KMS-11 (cell line): ENCODE data around the gene ARMC2.

Experiments used
- H2AFZ ChIP-seq: fragments of 200-600 bp; sonication (generic); 2 replicates; pipeline ENCODE4 v1.6.1; 2016; ENCODE audit warnings: antibody characterized with exemption, mixed run types, low read depth
- H3K27ac ChIP-seq: fragments of 200-600 bp; sonication (generic); 2 replicates; pipeline ENCODE4 v1.6.1; 2016; ENCODE audit warnings: mild to moderate bottlenecking, mixed run types
- H3K27me3 ChIP-seq: fragments of 200-600 bp; sonication (generic); 2 replicates; pipeline ENCODE4 v1.6.1; 2017; ENCODE audit warnings: mild to moderate bottlenecking, low read depth, mixed run types, moderate library complexity; ENCODE audit not compliant: insufficient read depth
- H3K36me3 ChIP-seq: fragments of 200-600 bp; sonication (generic); 2 replicates; pipeline ENCODE4 v1.6.1; 2017; ENCODE audit warnings: mild to moderate bottlenecking, mixed run types; ENCODE audit not compliant: insufficient read depth
- H3K4me1 ChIP-seq: fragments of 200-600 bp; sonication (generic); 2 replicates; pipeline ENCODE4 v1.6.1; 2016; ENCODE audit warnings: mild to moderate bottlenecking, low read depth, mixed run types; ENCODE audit not compliant: poor library complexity, severe bottlenecking
- H3K4me2 ChIP-seq: fragments of 200-600 bp; sonication (generic); 2 replicates; pipeline ENCODE4 v1.7.0; 2016; ENCODE audit warnings: mild to moderate bottlenecking, mixed run types
- H3K4me3 ChIP-seq: fragments of 200-600 bp; sonication (generic); IDR thresholded peaks from 2 replicates; pipeline ENCODE4 v1.6.1; 2017; ENCODE audit warnings: low read depth, low read length, mixed read lengths; ENCODE audit not compliant: insufficient read depth
- H3K79me2 ChIP-seq: fragments of 200-600 bp; sonication (generic); 2 replicates; pipeline ENCODE4 v1.6.1; 2016; ENCODE audit warnings: low read depth, mixed run types; ENCODE audit not compliant: insufficient read depth
- H3K9ac ChIP-seq: fragments of 200-600 bp; sonication (generic); 2 replicates; pipeline ENCODE4 v1.6.1; 2016; ENCODE audit warnings: mild to moderate bottlenecking, mixed run types
- H4K20me1 ChIP-seq: fragments of 200-600 bp; sonication (generic); 2 replicates; pipeline ENCODE4 v1.6.1; 2016; ENCODE audit warnings: mild to moderate bottlenecking, mixed run types; ENCODE audit not compliant: insufficient read depth
- TF ChIP-seq, protein P1 (sequence below): fragments of 200-600 bp; sonication (generic); conservative IDR thresholded peaks from 2 replicates; pipeline ENCODE4 v1.6.1; 2017; ENCODE audit warnings: low read depth, mild to moderate bottlenecking, antibody characterized with exemption, low read length, moderate library complexity, mixed read lengths

The ARMC2 gene

DNA sequence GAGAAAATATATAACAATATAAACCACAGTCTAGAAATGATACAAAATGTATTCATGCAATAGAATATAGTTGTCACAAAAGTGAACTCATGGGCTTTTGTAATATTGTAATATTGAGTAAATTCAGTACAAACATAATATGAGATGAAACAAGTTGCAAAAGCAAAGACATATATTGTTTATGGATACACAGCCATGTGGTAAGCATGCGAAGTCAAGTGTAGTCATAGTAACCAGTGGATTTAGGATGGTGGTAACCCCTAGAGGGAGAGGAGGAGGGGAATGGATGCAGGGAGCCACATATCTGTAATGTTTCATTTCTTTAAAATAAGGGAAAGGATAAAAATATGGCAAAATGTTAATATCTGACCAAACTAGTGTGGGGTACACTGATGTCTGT lies 47.3 kb downstream of the ARMC2 start:
- Histone ChIP-seq H4K20me1 (no peaks in the 10 kb centered on the region), H2AFZ (no peak overlapping the region), H3K36me3 (no peaks in the 10 kb centered on the region), H3K9ac (peak overlapping the region; percentile 59; the same call in 1 of the 2 replicates), H3K79me2 (no peaks in the 10 kb centered on the region), H3K27me3 (no peaks in the 10 kb centered on the region), H3K4me1 (peaks cover 75% of the 10 kb centered on the region), H3K4me2 (peak overlapping the region; percentile 74), H3K4me3 (no peak overlapping the region), H3K27ac (peak overlapping the region; percentile 88)
- TF ChIP-seq, protein P1, sequence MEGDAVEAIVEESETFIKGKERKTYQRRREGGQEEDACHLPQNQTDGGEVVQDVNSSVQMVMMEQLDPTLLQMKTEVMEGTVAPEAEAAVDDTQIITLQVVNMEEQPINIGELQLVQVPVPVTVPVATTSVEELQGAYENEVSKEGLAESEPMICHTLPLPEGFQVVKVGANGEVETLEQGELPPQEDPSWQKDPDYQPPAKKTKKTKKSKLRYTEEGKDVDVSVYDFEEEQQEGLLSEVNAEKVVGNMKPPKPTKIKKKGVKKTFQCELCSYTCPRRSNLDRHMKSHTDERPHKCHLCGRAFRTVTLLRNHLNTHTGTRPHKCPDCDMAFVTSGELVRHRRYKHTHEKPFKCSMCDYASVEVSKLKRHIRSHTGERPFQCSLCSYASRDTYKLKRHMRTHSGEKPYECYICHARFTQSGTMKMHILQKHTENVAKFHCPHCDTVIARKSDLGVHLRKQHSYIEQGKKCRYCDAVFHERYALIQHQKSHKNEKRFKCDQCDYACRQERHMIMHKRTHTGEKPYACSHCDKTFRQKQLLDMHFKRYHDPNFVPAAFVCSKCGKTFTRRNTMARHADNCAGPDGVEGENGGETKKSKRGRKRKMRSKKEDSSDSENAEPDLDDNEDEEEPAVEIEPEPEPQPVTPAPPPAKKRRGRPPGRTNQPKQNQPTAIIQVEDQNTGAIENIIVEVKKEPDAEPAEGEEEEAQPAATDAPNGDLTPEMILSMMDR, result no peak

DNA sequence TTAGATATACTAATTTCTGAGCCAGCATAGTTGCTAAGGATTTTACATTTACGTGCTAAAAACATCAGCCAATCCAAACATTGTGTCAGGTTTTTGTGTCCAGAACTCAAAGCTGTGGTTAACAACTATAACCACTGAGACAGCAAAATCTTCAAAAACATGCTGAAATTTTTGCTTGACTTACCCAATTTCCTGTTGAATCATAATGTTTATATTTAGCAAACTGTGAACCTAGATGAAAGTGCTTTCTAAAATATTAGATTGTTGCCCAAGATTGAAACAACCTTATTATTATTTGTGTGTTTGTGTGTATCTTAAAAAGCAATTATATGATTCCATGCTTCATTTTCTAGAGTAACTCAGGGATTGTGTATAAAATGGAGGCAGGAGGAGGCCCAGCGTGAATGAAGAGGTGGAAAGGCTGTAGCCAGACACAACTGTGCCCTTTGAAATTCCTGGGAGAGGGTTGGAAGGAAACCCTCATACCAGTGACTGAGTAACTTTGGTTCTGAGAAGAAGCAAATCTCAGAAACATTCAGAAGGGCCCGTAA lies 48.0 kb downstream of the ARMC2 start:
- Histone ChIP-seq H3K36me3 (no peaks in the 10 kb centered on the region), H2AFZ (peak overlapping the region; percentile 28; the same call in 1 of the 2 replicates), H3K4me3 (no peak overlapping the region), H3K9ac (peak overlapping the region; percentile 59), H4K20me1 (no peaks in the 10 kb centered on the region), H3K79me2 (no peaks in the 10 kb centered on the region), H3K27ac (peak overlapping the region; percentile 88), H3K27me3 (no peaks in the 10 kb centered on the region), H3K4me1 (peaks cover 75% of the 10 kb centered on the region), H3K4me2 (peak overlapping the region; percentile 74)
- TF ChIP-seq, protein P1, result no peak

DNA sequence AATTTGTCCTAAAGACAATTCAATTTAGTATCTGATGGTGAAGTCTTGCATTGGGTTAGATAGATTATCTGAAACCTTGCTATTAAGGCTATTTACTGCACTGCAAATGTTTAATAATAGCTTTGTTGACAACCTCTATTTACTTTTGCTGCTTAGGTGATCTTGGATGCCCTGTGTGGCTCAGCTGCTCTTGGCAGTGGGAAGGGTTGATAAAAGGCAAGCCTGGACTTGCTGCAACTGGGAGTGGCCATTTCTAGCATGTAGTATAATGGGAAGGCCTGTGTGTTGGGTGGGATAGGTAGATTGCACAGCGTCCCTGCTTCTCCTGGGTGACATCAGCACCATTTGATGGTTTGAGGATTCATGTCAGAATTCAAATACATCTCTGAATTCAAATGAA lies 49.1 kb downstream of the ARMC2 start:
- Histone ChIP-seq H3K4me3 (no peak overlapping the region), H3K4me1 (peaks cover 87% of the 10 kb centered on the region), H3K27me3 (no peaks in the 10 kb centered on the region), H2AFZ (no peak overlapping the region), H3K36me3 (no peaks in the 10 kb centered on the region), H3K9ac (no peak overlapping the region), H3K4me2 (peak overlapping the region; percentile 74; the same call in 1 of the 2 replicates), H3K79me2 (no peaks in the 10 kb centered on the region), H3K27ac (peak overlapping the region; percentile 88; the same call in 1 of the 2 replicates), H4K20me1 (no peaks in the 10 kb centered on the region)
- TF ChIP-seq, protein P1, result no peak

DNA sequence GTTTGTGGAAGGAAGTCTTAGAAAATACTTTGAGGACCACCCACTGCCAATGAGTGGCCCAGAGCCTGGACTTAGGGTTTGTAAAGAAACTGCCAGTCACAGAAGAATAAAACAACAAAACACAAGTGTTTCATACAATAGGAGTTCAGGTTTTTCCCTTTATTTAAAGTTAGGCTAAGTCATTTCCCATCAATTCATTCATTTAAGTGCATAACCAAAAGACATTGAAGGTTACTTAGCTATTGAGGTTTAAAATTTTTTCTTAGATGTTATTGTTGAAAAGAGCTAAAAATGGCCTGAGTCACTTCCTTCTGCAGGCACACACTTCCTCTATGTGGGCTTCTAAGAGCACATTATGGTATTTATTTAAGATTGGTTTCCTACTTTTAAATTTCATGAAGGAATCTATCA lies 54.2 kb downstream of the ARMC2 start:
- H2AFZ ChIP-seq, result peak overlapping the region; percentile 55; the same call in 1 of the 2 replicates
- no peak overlapping the region for H3K4me3 ChIP-seq
- peak overlapping the region; percentile 37 for H3K4me2 ChIP-seq
- H3K27me3 ChIP-seq, result no peaks in the 10 kb centered on the region
- H3K9ac ChIP-seq, result no peak overlapping the region; the same call in 1 of the 2 replicates
- peak overlapping the region; percentile 5 for H3K27ac ChIP-seq
- TF ChIP-seq, protein P1, result no peak
- no peaks in the 10 kb centered on the region for H4K20me1 ChIP-seq
- no peaks in the 10 kb centered on the region for H3K79me2 ChIP-seq
- peaks cover 85% of the 10 kb centered on the region for H3K4me1 ChIP-seq
- no peaks in the 10 kb centered on the region for H3K36me3 ChIP-seq
